GM18505 (cell line): ENCODE measurements around the gene NCLN.

ENCODE experiments used
- ATAC-seq: cut with Tn5 transposase; IDR thresholded peaks from one replicate; pipeline ENCODE4 v1.9.1; 2021; ENCODE audit not compliant: unreplicated experiment
- POLR2A ChIP-seq: IDR thresholded peaks from 4 replicates; pipeline ENCODE4 v1.6.1; 2011; ENCODE audit warnings: borderline replicate concordance; ENCODE audit not compliant: insufficient read depth, insufficient read length; ENCODE audit errors: extremely low read depth

NCLN gene

DNA sequence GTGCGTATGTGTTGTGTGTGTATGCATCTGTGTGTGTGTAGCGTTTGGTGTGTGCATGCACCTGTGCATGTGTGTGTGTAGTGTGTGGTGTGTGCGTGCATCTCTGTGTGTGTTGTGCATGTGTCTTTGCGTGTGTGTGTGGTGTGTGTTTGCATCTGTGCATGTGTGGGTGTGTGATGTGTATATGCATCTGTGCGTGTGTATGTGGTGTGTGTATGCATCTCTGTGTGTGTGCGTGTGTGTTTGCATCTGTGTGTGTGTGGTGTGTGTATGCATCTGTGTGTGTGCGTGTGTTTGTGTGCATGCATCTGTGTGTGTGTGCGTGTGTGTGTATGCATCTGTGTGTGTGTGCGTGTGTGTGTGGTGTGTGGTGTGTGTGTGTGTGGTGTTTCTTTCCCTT is 59.3 kb downstream of the NCLN start:
- no peak for TF ChIP-seq POLR2A
- no peak for ATAC-seq

DNA sequence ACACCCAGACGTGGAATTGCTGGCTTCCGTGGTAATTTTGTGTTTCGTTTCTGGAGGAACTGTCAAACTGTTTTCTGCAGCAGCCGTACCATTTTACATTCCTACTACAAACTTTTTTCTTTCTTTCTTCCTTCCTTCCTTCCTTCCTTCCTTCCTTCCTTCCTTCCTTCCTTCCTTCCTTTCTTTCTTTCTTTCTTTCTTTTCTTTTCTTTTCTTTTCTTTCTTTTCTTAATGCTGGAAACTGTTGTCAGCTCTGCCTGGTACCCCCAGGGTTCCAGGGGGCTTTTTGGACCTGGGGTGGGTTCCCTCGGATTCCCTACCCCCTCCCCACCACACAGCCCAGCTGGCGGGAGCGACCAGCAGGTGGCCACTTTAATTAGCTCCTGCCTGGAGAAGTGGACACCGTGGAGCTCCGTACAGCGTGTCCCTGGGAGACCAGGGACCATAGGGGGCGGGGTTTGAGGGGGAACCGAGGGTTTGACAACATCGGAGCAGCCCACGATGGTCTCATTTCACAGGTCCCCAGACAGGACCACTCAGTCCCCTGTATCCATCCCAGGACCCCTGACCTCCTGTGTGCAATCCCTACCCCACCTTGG is 63.1 kb downstream of the NCLN start:
- ATAC-seq: no peak
- no peak for TF ChIP-seq POLR2A

DNA sequence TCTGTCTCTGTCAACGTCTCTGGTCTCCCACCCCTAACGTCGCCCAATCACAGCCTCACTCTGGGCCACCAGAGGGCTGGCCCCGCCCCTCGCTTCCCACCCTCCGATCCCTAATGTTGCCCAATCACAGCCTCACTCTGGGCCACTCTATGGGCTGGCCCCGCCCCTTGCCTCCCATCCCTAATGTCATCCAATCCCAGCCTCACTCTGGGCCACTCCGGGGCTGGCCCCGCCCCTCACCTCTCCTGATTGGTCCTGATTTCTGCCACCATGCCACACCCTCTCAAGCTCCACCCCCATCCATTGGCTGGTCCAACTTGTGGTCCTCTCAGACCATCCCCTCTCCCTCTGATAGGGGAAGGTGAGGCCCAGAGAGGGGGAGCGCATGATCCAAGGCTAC is 63.7 kb downstream of the NCLN start:
- no peak for TF ChIP-seq POLR2A
- ATAC-seq: no peak

DNA sequence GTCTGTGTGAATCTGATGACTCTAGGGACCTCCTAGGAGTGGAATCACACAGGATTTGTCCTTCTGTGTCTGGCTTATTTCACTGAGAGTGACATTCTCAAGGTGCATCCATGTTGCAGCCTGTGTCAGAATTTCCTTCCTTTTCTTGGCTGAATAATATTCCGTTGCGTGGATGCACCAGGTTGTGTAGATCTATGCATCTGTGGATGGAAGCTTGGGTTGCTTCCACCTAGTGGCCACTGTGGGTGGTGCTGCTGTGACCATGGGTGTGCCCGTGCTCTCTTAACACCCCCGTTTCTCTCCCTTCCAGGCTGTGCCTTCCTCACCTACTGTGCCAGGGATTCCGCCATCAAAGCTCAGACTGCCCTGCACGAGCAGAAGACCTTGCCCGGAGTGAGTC is 64.9 kb downstream of the NCLN start:
- no peak for ATAC-seq
- TF ChIP-seq POLR2A: no peak

DNA sequence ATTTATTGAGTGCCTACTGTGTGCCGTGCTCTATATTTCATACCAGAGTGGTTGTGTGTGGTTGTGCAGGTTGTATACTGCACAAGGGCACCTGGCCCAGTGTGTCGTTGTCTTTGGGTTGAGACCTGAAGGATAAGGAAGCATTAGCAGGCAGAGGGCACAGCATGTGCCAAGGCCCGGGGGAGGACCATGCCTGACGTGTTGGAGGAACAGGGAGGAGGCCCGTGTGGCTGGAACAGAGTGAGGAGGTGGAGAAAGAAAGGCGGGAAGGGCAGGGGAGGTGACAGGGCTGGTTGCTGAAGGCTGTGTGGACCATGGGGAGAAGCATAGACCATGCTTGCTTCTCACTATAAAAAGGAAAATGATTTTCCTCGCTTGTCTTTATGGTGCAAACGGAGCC is 65.5 kb downstream of the NCLN start:
- TF ChIP-seq POLR2A: no peak
- ATAC-seq: no peak

DNA sequence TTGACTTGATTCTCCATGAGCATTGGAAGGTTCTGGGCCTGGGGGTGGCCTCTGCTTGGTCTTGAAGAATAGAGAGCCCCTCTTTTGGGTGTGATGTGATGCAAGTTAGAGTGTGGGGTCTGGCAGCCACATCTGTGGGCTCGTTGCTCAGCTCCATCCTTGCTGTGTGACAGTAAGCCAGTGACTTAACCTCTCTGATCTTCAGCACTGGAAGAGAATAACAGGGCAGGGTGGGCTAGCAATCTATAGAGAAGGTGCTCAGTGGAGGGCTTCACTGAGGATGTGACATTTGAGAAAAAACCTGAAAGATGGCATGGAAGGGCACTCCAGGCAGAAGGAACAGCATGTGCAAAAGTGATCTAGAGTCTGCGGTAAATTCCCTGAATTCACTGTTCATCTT is 66.9 kb downstream of the NCLN start:
- no peak for TF ChIP-seq POLR2A
- ATAC-seq: no peak

DNA sequence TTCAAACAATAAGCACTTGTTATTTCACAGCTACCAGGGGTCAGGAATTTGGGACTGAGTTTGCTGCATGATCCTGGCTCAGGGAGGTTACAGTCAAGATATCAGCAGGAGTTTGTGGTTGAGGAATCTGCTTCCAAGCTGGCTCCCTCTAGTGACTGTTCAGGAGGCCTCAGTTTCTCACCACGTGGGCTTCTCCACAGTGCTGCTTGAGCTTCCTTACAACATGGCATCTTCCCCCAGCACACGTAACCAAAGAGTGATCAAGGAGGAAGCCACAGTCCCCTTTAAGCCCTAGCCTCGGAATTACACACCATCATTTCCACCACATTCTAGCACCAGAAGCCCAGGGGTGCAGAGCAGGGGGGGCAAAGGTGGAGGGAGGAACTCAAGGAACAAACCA is 67.5 kb downstream of the NCLN start:
- no peak for TF ChIP-seq POLR2A
- no peak for ATAC-seq

DNA sequence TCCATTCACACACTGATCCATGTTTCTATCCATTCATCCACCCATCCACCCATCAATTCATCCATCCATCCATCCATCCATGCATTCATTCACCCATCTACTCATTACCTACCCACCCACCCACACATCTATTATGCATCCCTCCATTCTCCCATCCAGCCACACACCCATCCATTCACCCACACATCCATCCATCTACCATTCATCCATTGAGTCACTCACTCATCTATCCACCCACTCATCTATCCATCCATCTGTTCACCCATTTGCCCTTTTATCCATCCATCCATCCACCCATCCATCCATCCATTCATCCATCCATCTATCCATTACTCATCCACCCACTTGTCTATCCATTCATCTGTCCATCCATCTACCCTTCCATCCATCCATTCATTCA is 68.8 kb downstream of the NCLN start:
- no peak for ATAC-seq
- no peak for TF ChIP-seq POLR2A

DNA sequence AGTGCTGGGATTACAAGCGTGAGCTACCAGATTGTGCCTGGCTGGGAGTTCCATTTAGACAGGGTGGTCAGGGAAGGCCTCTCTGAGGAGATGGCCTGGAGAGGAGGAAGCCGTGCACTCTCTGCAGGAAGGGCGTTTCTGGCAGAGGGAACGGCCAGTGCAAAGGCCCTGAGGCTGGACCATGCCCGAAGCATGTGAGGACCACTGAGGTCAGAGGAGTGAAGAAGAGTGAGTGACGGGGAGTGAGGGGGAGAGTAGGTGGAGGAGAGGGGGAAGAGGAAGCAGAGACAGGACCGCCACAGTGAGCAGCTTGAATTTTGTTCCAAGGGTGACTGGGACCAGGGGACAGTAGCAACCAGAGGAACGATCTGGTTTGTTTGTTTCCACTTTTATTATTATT is 71.3 kb downstream of the NCLN start:
- ATAC-seq: no peak
- no peak for TF ChIP-seq POLR2A
